ENCODE measurements around the gene SNX33.
"Not testable (repeated sequence)": the region's sequence is repeated elsewhere in the genome, so short reads cannot be mapped to it uniquely, and the experiment has no call there.

Gene SNX33

DNA sequence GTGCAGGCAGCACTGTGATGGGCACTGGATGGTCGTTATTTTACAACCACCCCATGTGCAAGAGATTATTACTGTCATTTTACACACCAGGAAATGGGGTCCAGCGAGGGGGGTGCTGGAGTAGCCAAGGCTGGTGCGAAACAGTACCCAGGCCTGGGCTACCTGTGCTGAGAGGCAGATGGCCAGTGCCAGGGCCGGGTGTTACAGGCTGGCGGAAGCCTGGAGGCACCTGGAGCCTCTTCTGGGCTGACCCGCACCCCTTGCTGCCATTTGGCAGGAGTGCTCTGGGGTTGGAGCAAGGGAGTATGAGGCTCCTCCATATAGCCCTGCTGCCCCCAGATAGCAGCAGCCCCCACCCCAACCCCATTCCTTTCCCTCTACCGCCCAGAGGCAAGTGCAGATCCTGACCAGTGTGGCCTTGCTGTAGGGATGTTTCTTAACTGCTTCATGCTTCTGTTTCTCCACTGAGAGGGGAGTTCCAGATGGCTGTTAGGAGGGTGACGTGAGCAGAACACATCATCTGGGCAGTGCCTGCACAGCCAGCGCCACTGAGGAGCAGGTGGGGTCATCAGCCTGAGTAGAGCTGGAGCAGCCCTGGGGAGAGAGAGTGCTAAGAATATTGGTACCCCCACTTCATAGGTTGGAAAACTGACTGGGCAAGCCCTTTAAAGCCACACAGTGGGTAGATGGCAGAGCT is 15.3 kb downstream of the SNX33 start:
- no peak for DNase-seq

DNA sequence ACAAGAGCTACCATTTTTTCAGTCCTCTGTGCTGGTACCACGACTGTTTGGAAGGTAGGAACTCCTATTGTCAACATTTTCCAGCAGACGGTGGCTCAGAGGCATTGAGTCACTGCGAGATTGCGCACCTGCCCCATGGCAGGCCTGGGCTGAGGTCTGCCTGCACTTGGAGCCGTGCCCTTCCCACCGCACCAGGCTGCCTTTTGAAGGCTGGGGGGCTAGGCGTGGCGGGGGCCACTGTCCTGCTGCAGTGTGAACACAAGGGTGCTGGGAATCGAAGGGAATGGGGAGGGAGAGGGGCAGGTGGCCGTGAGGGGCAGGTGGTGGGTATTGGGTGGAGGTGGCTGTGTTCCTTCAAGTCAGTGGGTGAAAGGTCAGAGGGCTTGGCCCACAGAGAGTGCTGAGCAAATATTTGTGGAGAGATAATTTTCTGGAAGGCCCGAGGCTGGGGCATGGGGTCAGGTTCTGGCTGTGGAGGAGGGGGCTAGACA is 16.3 kb downstream of the SNX33 start:
- no peak for DNase-seq

DNA sequence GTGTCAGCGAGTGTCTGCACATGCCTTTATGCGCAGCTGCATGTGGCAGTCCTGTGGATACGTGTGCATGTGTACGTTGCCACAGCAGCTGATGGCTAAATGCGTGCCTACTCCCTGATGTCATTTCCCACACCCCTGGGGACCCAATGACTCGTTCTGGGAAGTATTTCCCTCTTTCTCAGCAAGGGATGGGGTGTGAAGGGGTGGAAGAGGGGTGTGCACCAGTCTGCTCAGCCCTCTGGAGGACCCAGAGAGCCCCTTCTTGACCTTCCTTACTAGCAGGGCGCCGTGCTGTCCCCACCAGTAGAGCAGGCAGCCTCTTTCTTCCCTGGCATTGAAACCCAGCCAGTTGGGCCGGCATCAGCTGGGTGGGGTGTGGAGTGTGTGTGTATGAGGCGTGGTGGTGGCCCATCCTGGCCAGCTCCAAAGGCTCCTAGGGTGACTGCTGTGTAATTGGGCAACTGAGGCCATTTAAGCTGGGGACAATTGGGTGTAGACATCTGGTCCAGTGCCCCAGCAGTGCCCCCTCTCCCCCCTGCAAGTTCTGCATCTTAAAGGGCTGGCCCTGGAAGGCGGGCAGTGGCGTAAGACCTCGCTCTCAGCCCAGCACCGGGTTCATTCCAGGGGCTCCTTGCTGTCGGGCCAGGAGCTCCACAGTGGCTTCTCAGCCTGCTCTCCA is 19.2 kb downstream of the SNX33 start:
- DNase-seq, result no peak

DNA sequence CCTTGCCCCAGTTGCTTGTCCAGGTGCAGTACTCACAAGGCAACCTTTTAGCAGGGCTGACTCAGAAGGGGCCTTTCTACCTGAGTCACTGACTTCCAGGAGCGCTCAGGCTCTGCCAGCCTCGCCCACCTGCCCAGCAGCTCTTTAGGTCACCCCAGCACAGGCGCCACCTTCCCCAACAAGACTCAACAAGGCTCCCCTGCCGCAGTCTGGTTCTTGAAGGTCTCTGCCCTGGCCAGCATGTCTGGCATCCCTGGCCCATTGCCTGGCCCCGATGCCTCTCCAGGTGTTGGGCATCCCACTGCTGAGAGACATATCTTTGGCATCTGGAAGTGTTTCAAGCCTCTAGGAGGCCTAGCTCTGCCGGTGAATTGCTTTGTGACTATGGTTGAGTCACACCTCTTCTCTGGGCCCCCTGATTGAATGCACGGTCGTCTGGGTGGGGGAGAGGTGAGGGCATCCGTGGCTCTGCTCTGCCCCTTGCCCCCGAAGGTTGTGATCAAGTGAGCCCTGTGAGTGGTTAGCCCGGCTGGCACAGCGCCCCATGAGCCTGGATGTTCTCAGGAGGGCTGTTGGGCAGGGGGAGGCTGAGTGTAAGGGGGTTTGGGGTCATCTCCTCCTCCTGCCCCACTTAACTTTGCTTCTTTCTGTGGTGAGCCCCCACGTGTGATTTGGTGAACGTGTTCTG is 21.6 kb downstream of the SNX33 start:
- no peak for DNase-seq

DNA sequence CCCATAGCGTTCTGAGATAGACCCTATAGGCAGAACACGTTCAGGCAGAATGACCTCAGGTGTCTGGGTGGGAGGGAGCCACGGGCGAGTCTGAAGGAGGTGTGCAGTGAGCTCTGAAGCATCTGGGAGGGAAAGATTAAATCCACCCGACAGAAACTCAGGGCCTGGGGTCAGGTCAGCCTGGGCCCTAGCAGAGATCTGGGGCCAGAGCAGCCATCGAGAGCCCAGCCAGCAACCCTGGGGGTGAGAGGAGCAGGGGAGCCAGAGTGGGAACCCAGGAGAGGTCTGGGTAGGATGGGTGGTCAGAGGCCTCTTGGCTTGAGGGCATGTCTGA is 22.1 kb downstream of the SNX33 start:
- DNase-seq, result no peak

DNA sequence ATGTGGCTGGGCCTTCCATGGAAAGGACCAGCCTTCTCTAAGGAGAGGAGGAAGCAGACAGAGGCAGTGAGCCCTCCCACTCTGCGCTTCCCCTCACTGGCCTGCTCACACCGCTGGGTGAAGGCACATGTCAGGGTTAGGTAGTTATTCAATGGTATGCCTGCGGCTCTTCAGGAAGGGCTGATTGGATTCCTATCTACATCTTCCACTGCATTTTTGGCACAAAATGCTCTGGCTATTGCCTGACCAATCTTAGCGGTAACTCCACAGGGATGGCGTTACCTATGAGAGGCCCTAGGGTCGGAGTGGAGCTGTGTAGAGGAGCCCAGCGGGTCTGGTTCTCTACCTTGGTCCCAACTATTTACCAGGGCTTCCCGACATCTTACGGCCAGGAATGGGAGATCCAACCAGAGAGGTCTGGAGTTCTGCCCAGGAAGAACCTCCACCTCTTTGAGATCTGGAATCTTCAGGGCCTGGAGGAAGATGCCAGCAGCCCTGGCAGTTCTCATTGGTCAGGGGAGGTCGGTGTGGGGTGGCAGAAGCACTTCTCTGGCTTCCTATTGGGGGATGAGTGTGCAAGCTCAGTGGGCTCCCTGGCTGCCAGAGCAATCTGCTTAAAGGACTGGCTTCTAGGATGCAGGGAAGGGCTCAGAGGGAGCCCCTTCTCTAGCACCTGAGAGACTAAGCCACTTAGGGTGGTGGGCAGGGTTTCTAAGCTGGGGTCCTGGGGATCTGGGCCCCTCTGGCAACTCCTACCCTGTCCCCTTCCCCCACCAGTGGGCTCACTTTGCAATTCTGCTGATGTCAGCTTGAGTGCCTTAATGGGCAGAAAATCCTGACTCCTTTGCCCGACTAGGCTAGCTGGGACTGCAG is 24.3 kb downstream of the SNX33 start:
- no peak for DNase-seq

DNA sequence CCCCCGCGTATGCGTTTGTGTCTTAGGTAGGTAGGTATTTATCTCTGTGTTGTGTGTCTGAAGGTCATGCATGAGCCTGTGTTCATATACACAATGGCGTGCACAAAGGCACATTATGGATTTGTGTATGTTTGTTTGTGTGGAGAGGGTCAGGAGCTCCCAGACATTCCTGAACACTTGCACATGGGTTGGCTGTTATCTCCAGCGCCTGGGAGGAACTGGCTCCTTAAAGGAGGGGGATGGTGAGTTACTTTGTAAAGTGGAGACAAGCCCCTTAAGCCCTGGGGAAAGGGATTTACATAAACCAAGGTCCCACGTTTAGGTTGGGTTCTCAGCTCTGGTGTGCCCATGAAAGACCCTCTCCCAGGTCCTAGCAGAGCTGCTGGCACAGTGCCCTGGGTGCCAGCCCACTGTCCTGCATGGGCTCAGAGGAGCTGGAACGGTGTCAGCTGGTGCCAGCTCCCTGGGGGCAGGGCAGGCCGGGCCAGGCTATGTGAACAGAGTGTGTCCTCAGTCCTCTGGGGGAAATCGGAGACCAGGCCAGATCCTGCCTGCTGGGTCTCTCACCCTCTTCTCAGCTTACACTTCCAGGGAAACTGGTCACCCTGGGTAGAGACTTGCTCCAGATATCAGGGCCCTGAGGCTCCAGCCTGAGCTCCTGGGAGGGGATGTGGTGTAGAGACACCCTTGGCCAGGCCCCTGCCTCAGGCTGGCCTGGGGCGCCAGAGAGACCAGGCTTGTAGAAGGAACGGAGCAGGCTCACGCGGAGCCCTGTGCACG is 25.1 kb downstream of the SNX33 start:
- DNase-seq, result no peak

DNA sequence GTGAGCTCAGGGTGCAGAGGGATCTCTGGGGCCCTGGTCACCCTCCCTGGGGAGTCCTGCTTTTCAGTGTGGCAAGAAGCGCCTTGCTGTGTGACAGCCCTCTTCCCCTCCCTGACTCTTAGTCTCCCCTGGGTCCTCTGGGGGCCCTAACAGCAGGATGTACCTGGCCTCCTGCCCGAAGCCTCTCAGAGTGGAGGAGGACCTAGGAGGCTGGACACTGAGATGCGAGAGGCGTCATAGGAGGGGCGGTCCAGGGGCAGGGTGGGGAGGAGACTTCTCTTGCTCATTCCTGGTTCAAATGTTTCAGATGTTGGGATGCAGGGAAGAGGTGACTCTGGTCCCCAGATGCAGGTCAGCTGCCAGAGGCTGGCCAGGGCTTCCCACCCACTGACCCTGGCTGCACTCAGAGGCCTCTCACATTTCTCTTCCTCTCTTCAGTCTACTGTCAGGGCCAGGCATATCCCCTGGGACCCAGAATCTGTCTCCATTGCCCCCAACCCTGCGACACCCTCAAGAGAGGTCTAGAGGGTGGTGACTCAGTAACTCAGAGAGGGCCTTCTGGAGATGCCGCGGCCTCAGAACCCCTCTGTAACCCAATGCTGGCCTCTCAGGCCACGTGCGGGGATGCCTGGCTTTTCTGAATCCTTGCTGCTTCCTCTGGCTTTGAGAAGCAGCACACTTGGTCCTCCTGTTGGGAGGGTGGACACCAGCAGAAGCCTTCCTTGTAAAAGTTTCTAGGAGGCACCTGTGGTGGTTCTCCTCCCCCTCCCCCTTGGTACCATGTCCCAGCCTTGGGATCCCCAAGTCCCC is 25.9 kb downstream of the SNX33 start:
- DNase-seq, result no peak

DNA sequence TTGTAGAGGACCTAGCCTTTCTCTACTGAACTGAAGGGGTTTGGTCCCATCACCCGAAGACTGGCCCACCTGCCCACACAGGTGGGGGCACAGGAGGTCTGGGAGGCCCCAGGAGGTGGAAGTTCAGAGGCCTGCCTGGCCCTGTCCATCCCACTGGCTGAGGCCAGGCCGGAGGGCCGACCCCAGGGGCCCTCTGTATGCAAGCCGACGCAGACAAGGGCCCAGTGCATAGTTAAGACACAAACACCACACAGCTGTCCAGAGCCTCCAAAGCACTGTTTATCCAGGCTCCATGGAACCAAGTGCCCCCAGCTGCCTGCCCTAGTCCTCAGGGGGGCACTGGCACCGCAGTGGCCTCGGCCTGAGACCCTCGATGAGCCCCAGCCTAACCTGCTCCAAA is 26.7 kb downstream of the SNX33 start:
- DNase-seq, result no peak

DNA sequence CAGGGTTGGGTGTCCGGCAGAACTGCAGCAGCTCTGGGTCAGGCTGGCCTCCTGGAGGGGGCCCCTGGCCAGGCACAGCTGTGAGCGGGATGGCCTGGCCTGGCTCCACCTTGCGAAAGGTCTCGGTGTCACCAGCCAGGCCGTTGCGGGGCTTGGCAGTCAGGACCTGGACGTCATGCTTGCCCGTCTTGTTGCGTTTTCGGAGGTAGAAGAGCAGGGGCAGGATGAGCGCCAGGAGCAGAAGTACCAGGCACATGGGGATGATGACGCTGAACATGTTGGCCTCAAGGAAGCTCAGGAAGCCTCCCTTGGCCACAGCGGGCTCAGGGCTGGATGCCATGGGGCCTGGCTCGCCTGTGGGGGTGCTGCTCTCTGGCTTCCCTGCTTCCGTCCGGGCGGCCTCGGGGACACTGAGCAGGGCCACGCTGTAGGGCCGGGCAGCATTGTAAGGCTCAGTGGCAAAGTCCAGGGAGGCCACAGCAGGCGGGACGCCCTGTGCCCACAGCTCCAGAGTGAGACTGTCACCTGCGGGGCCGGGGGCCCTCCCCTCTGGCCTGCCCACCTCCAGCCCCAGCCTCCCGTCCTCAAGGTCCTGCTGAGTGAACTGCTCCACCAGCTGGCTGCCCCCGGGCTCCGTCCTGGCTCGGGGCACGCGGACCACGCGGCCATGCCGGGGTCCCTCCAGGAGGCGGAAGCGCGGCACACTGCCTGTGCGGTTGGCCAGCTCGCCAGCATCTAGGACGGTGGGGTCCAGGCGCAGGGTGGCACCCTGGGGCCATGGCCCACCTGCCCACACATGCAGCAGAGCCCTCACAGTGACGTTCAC is 28.1 kb downstream of the SNX33 start:
- no peak for DNase-seq

DNA sequence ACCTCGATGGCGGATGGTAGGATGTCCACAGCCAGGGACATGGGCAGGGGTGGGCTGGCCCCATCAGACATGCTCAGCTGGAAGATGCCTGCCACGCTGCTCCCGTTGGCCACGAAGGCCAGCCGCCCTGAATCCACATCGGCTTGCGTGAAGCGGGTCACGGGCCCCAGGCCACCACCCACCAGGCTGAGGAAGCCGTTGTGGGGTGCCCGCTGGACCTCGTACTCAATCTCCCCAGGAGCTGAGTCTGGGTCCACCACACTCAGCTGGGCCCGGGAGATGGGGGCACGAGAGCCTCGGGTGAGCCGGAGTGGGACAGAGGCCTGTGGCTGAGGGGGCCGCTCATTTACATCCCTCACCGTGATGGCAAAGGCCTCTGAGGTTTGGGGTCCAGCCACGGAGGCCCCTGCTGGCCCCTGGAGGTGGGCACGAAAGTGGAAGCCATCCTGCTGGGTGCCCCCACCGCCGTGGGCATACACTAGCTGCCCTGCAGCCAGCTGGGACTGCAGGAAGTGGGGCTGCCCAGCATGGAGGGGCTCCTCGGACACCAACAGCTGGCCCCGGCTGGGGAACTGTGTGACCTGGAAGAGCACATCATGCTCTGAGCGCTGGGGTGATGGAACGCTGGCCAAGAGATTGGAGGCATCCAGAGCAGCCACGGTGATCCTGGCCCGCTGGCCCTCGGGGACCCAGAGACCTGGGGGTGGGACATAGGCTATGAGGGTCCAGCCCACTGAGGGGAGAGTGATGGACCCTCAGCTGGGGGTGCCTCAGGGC is 29.2 kb downstream of the SNX33 start:
- DNase-seq, result no peak

DNA sequence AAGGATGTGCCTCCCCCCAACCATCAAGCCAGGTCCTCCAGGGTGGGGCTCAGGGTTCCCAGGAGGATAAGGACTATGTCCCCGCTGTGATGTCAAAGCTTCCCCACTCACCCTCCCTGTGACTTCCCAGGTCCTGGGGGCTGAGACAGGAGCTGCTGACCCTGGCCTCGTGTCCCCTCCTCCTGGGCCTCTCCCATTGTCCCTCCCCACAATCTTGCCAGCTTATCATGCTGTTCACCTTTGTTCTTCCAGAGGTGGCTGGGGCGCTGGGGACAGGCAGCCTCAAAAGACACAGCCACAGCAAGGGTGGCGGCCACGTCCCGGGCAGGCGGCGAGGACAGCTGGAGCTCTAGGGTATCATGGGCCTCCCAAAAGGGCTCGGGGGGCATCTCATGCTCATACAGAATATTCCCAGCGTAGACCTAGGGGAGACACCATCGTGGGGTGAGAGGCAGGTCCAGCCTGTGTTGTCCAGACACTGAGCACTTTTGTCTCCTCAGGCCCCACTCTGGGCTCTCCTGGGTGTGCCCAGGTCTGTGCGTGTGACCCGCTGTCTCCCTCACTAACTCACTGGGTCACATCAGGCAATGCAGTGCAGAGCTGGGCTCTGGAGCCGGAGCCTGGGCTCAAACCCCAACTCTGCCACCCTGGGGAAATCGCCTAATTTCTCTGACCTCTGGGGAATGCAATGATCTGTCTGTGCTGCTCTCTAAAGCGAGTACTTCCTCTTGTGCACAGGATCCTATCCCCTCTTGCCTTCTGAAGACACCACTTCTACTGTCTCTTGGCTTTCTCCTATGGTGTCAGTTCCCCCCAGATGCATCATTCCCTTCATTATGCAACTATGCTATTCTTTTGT is 30.0 kb downstream of the SNX33 start:
- no peak for DNase-seq

DNA sequence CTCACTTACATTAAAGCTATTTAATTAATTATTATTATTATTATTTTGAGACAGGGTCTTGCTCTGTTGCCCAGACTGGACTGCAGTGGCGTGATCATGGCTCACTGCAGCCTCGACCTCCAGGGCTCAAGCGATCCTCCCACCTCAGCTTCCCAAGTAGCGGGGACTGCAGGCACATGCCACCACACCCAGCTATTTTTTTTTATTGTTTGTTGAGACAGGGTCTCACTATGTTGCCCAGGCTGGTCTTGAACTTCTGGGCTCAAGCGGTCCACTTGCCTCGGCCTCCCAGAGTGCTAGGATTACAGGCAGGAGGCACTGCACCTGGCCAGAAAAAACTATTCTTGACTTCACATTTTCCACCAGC is 30.6 kb downstream of the SNX33 start:
- DNase-seq, result not testable (repeated sequence)

DNA sequence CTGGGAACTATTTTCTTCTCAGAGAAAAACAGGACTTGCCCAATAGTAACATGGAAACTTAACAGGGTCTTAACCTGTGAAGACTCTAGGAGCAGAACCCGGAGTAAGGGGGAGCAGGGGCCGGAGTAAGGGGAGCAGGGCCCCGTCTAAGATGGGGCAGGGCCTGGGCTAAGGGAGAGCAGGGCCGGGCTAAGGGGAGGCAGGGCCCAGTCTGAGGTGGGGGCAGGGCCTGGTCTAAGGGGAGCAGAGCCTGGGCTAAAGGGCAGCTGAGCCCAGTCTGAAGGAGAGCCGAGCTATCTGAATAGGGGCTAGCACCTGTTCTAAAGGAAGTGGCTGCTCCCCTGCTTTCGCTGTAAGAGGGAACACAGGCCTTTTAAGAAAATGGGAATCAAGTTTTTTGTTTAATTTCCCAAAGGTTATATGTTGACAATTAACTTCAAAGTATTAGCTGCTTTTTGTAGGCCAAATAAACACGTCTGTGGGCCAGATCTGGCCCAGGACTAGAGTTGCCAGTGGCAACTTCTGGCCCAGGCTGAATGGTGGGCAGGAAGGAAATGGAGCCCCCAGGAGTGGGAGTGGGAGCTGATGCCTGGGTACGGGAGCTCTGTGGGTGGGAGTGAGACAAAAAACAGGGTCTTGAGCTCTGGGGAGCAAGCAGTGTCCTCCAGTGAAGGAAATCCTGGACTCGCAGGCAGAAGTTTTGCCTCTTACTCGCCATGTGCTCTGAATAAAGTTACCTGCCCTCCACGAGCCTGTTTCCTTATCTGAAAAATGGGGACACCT is 32.5 kb downstream of the SNX33 start:
- DNase-seq, result no peak

DNA sequence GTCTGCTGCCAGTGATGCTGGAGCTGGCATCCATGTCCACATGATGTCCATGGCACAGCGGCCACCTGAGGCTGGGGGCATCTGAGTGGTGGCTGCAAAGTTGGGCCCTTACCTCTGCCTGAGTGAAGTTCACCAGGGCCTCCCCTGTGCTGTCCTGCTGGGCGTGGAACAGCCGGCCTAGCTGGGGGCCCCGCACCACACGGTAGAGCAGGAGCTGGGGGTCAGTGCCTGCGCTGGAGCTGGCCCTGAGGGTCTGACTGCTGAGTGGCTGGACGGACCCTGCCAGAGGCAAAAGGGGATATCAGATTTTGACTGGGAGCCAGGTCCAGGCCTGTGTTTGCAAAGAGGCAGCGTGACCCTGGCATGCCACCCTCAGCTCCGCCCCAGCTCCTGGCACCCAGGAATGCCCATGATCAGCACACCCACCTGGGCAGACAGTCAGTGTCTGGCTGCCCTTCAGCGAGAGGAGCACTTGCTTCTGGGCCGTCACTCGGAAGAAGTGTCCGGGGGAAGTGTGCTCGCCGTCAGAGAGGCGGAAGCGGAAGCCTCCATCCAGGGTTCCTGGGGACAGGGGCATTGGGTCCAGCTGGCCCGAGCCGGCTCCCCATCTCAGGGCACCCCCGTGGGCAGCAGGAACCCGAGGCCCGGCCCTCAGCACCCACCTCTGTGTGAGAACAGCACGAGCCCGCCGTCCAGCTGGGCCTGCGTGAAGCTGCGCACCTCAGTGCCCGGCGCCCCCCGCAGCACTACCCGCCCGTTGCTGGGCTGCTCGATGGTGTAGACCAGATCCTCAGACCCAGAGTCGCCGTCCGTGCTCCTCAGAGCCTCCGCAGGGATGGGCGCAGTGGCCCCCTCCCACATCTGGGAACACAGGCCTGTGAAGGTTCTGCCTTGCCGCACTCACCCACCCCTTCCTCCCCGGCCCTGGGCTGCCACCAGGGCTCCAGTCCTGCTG is 34.7 kb downstream of the SNX33 start:
- no peak for DNase-seq

DNA sequence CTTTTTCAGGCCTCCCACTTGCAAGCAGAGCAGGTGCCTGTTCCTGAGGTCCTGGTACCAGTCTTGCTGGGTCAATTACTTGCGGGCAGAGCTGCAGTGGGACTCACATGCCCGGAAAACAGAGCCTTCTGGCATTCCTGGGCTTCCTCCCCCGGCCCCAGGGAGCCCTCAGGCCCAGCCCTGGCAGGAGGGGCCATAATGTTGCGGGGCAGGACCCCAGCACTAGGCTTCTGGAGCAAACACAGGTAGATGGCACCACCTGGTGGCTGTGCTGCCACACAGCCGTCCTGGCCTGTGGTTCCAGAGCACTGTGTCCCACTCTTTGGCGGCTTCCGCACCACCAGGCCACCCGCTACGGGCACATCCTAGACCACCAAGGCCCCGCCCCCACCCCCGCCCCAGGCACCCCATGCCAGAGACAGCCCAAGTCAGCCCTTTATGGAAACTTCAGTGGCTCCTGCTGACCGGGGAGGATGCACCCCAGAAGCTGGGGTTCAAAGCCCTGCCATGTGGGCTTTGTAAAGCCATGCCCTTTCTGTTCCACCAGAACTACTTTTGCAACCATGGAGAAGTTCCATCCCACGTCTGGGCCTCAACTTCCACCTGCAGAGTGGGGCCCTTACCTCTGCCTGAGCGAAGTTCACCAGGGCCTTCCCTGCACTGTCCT is 36.1 kb downstream of the SNX33 start:
- DNase-seq, result not testable (repeated sequence)
